Natural killer cell (primary cell): Measurements from ENCODE around the gene NDUFB4. TPM values are rescaled to one million over a fixed set of nuclear protein-coding genes. Genes with fewer than 3 reads are reported as not detected.

ENCODE experiments used
- ATAC-seq, 3 donors: fragments of 150-1000 bp in 2 of 3; fragments of 200-7000 bp in 1 of 3; cut with Tn5 transposase; 1 replicate in 1 of 3; 2 replicates in 2 of 3; pipeline ENCODE4 v1.10.0; 2021; ENCODE audit warnings: mild to moderate bottlenecking in 2 of 3, moderate library complexity in 2 of 3
- DNase-seq, 2 donors: peaks; one replicate each; pipeline versions ENCODE4 v3.0.0 to v3.0.0-alpha.2; 2013 to 2021; ENCODE audit warnings: mixed read lengths in 1 of 2
- H3K27ac ChIP-seq: one replicate; pipeline ENCODE4 v1.5.1; 2013; ENCODE audit warnings: mild to moderate bottlenecking, low read length
- H3K27me3 ChIP-seq: one replicate; pipeline ENCODE4 v1.6.1; 2013; ENCODE audit warnings: low read length; ENCODE audit not compliant: control insufficient read depth, insufficient read depth
- H3K36me3 ChIP-seq: one replicate; pipeline ENCODE4 v1.6.1; 2013; ENCODE audit warnings: low read length; ENCODE audit not compliant: control insufficient read depth, insufficient read depth
- H3K4me1 ChIP-seq: one replicate; pipeline ENCODE4 v1.6.1; 2013; ENCODE audit warnings: low read length; ENCODE audit not compliant: control insufficient read depth, insufficient read depth
- H3K4me3 ChIP-seq: one replicate; pipeline ENCODE4 v1.5.1; 2013; ENCODE audit warnings: low read length
- H3K9me3 ChIP-seq: one replicate; pipeline ENCODE4 v1.6.1; 2013; ENCODE audit warnings: low read length; ENCODE audit not compliant: control insufficient read depth, insufficient read depth
- H3K27ac Mint-ChIP-seq, 2 donors: one replicate each; pipeline ENCODE4 v1.8.0; 2022; ENCODE audit warnings: mild to moderate bottlenecking in 2 of 2, mixed read lengths in 2 of 2, moderate library complexity in 1 of 2
- H3K27me3 Mint-ChIP-seq, 2 donors: one replicate each; pipeline ENCODE4 v1.8.0; 2022; ENCODE audit warnings: low read depth in 2 of 2, mixed read lengths in 2 of 2
- H3K36me3 Mint-ChIP-seq: one replicate; pipeline ENCODE4 v1.8.0; 2022; ENCODE audit warnings: mixed read lengths
- H3K4me1 Mint-ChIP-seq, 2 donors: one replicate each; pipeline ENCODE4 v1.8.0; 2022; ENCODE audit warnings: mixed read lengths in 2 of 2
- H3K4me3 Mint-ChIP-seq: one replicate; pipeline ENCODE4 v1.8.0; 2022; ENCODE audit warnings: mild to moderate bottlenecking, moderate library complexity, mixed read lengths
- H3K9me3 Mint-ChIP-seq, 2 donors: one replicate each; pipeline ENCODE4 v1.8.0; 2022; ENCODE audit warnings: mixed read lengths in 2 of 2
- WGBS: methylation state at CpG from one replicate; pipeline ENCODE4 v1.1.7; 2013; ENCODE audit warnings: missing lambda C conversion rate; ENCODE audit not compliant: insufficient coverage; 5-methylcytosine and 5-hydroxymethylcytosine counted together
- intact Hi-C: fragments of 100-400 bp; cut with micrococcal nuclease; formaldehyde crosslinking; loops from one replicate; pipeline ENCODE4 v1.14.2; 2022
- total RNA-seq, 4 donors: library from RNA; stranded (reverse); fragments of 120-200 nt in 1 of 4; gene quantifications; one replicate each; pipeline versions ENCODE4 v1.2.3 to v1.2.4, GENCODE V29; 2013 to 2022
- TF ChIP-seq, protein P1 (sequence below): fragments of 200-600 bp; IDR thresholded peaks from one replicate; pipeline ENCODE4 v1.8.0; 2022; ENCODE audit warnings: antibody characterized with exemption

NDUFB4 gene
- total RNA-seq, 3 donors from 2014 or later (not counting 1 experiment from before 2014, with no cell fraction given), result 59.5 to 86.9 (median 65.2) TPM

DNA sequence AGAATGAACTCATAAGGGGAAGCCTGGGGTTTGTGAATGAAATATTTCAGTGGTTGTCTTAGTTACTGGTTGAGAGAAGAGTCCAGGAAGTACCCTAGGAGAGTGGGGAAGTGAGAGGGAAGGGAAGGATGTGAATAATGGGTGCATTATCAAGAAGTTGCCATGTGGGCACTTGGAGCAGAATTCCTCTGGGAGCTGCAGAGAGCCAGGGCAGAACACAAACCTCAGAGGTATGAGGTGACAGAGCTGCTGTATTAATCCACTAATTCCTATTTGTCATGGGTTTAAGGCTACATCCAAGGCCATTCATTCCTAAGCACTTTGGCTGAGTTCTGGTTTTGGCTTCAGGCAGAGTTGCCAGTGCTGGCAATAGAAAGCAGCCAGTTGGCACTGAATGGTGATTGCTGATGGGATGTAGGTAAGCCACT is 29.0 kb downstream of the NDUFB4 start:
- Mint-ChIP-seq H3K27me3 (peaks cover 4 to 7% of the 10 kb centered on the region in 2 donors), H3K27ac (no peak overlapping the region), H3K4me1 (no peaks in the 10 kb centered on the region), H3K4me3 (no peak overlapping the region), H3K9me3 (peaks cover 3 to 4% of the 10 kb centered on the region in 2 donors), H3K36me3 (no peaks in the 10 kb centered on the region)
- intact Hi-C loops, result no loop called here
- no peaks in the 10 kb centered on the region for H3K36me3 ChIP-seq
- ATAC-seq, result no peak
- H3K27ac ChIP-seq, result no peak overlapping the region
- peaks cover 17% of the 10 kb centered on the region for H3K9me3 ChIP-seq
- H3K4me3 ChIP-seq, result no peak overlapping the region
- H3K27me3 ChIP-seq, result no peaks in the 10 kb centered on the region
- no peak for DNase-seq
- H3K4me1 ChIP-seq, result no peaks in the 10 kb centered on the region
- TF ChIP-seq, protein P1, sequence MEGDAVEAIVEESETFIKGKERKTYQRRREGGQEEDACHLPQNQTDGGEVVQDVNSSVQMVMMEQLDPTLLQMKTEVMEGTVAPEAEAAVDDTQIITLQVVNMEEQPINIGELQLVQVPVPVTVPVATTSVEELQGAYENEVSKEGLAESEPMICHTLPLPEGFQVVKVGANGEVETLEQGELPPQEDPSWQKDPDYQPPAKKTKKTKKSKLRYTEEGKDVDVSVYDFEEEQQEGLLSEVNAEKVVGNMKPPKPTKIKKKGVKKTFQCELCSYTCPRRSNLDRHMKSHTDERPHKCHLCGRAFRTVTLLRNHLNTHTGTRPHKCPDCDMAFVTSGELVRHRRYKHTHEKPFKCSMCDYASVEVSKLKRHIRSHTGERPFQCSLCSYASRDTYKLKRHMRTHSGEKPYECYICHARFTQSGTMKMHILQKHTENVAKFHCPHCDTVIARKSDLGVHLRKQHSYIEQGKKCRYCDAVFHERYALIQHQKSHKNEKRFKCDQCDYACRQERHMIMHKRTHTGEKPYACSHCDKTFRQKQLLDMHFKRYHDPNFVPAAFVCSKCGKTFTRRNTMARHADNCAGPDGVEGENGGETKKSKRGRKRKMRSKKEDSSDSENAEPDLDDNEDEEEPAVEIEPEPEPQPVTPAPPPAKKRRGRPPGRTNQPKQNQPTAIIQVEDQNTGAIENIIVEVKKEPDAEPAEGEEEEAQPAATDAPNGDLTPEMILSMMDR, result no peak

DNA sequence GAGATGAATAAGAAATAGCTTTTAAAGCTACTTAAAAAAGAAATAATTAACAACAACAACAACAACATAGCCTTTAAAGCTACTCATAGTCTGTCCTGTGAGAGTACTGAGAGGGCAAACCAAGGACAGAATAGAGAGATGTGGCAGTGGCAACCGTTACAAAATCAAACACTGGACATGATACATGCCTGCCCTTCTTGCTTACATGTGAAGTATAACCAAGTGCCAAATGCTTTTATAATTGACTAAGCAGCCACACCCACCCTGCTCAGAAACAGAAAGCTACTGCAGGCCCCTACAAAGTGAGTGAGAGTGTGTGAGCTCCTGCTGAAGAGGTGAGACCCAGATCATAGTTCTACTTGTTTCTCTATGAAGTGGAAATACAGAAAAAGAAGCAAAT is 38.4 kb downstream of the NDUFB4 start:
- ATAC-seq (no peak), DNase-seq (no peak)
- Histone ChIP-seq H3K27me3 (no peaks in the 10 kb centered on the region), H3K4me1 (no peaks in the 10 kb centered on the region), H3K27ac (no peak overlapping the region), H3K36me3 (no peaks in the 10 kb centered on the region), H3K4me3 (no peak overlapping the region), H3K9me3 (no peaks in the 10 kb centered on the region)
- TF ChIP-seq, protein P1, result no peak
- H3K4me3 Mint-ChIP-seq, result no peak overlapping the region
- no peaks in the 10 kb centered on the region for H3K36me3 Mint-ChIP-seq
- no CpG with 5 or more reads among the region's 1 CpG for WGBS
- H3K27ac Mint-ChIP-seq, result no peak overlapping the region
- peaks cover 0 to 3% of the 10 kb centered on the region in 2 donors for H3K27me3 Mint-ChIP-seq
- intact Hi-C loops, result no loop called here
- H3K4me1 Mint-ChIP-seq, result no peaks in the 10 kb centered on the region
- H3K9me3 Mint-ChIP-seq, result no peaks in the 10 kb centered on the region

DNA sequence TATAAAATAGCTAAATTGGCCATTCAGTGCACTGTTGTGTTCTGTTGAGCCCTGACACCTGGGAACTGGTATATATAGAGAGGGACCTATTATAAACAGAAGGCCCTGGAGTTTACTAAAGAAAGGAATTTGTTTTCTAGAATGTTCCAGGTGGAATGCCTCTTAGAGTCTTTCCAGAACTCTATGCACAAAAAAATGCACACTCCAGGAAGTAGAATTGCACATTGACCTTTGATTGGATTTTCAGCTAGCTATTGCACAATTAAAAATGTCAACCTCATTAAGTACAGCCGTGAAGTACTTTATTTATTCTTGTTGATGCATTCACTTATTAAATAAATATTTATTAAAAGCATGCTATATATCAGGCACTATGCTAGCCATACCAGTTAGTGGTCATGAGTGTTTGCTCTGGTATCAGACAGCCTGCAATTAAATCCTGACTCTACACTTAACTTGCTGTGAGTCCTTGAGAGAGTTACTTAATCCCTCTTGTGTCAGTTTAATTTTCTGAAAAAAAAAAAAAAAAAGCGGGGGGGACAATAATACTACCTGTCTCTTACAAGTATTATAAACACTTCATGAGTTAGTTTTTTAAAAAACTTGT is 40.8 kb downstream of the NDUFB4 start:
- Histone ChIP-seq H3K4me1 (no peaks in the 10 kb centered on the region), H3K4me3 (no peak overlapping the region), H3K36me3 (no peaks in the 10 kb centered on the region), H3K9me3 (no peaks in the 10 kb centered on the region), H3K27me3 (no peaks in the 10 kb centered on the region), H3K27ac (no peak overlapping the region)
- Mint-ChIP-seq H3K27me3 (no peaks in the 10 kb centered on the region), H3K4me3 (no peak overlapping the region), H3K36me3 (no peaks in the 10 kb centered on the region), H3K9me3 (no peaks in the 10 kb centered on the region), H3K27ac (no peak overlapping the region), H3K4me1 (no peaks in the 10 kb centered on the region)
- DNase-seq, result no peak
- TF ChIP-seq, protein P1, result no peak
- intact Hi-C loops, result no loop called here
- no CpG with 5 or more reads among the region's 2 CpGs for WGBS
- no peak for ATAC-seq
